Trophoblast cell (in vitro differentiated cells and primary cell): ENCODE measurements around the gene ULK3.

Experiments
- DNase-seq, 2 donors: peaks; one replicate each; pipeline ENCODE4 v3.0.0-alpha.2; 2016
- H2AFZ ChIP-seq: 2 replicates; pipeline ENCODE4 v1.6.1; 2013; ENCODE audit warnings: low read length, moderate library complexity, mild to moderate bottlenecking; ENCODE audit not compliant: insufficient read depth, poor library complexity
- H2AK5ac ChIP-seq: 2 replicates; pipeline ENCODE4 v1.6.1; 2013; ENCODE audit warnings: mild to moderate bottlenecking, low read length
- H2BK120ac ChIP-seq: 2 replicates; pipeline ENCODE4 v1.6.1; 2013; ENCODE audit warnings: low read length, mild to moderate bottlenecking, moderate library complexity; ENCODE audit not compliant: insufficient read depth, poor library complexity
- H2BK12ac ChIP-seq: 2 replicates; pipeline ENCODE4 v1.6.1; 2013; ENCODE audit warnings: mild to moderate bottlenecking, low read length, moderate library complexity
- H2BK5ac ChIP-seq: 2 replicates; pipeline ENCODE4 v1.6.1; 2013; ENCODE audit warnings: low read length, low read depth, moderate library complexity, mild to moderate bottlenecking; ENCODE audit not compliant: poor library complexity
- H3K14ac ChIP-seq: 2 replicates; pipeline ENCODE4 v1.6.1; 2013; ENCODE audit warnings: mild to moderate bottlenecking, low read length
- H3K18ac ChIP-seq: 2 replicates; pipeline ENCODE4 v1.6.1; 2013; ENCODE audit warnings: mild to moderate bottlenecking, low read length
- H3K23ac ChIP-seq: 2 replicates; pipeline ENCODE4 v1.6.1; 2013; ENCODE audit warnings: low read length
- H3K27ac ChIP-seq: 2 replicates; pipeline ENCODE4 v1.5.1; 2013; ENCODE audit warnings: low read depth, mild to moderate bottlenecking, inconsistent platforms, low read length, moderate library complexity
- H3K27me3 ChIP-seq: 2 replicates; pipeline ENCODE4 v1.6.1; 2013; ENCODE audit warnings: inconsistent platforms, mild to moderate bottlenecking, low read length, moderate library complexity; ENCODE audit not compliant: insufficient read depth
- H3K36me3 ChIP-seq, 2 experiments: 1 replicate in 1 of 2; 2 replicates in 1 of 2; pipeline ENCODE4 v1.6.1; 2013; ENCODE audit warnings: low read length in 2 of 2, mild to moderate bottlenecking in 2 of 2, moderate library complexity in 1 of 2; ENCODE audit not compliant: insufficient read depth in 2 of 2, control insufficient read depth in 1 of 2
- H3K4ac ChIP-seq: 2 replicates; pipeline ENCODE4 v1.6.1; 2013; ENCODE audit warnings: low read depth, mild to moderate bottlenecking, low read length, moderate library complexity
- H3K4me1 ChIP-seq, 2 experiments: 1 replicate in 1 of 2; 2 replicates in 1 of 2; pipeline ENCODE4 v1.6.1; 2013; ENCODE audit warnings: low read length in 2 of 2, mild to moderate bottlenecking in 2 of 2, moderate library complexity in 1 of 2; ENCODE audit not compliant: insufficient read depth in 2 of 2, control insufficient read depth in 1 of 2
- H3K4me2 ChIP-seq: 2 replicates; pipeline ENCODE4 v1.6.1; 2013; ENCODE audit warnings: inconsistent platforms, mild to moderate bottlenecking, low read length, moderate library complexity
- H3K4me3 ChIP-seq: 2 replicates; pipeline ENCODE4 v1.5.1; 2013; ENCODE audit warnings: mild to moderate bottlenecking, low read depth, low read length, inconsistent platforms
- H3K79me1 ChIP-seq: one replicate; pipeline ENCODE4 v1.6.1; 2013; ENCODE audit warnings: low read length
- H3K79me2 ChIP-seq: 2 replicates; pipeline ENCODE4 v1.6.1; 2013; ENCODE audit warnings: low read length, mild to moderate bottlenecking; ENCODE audit not compliant: control insufficient read depth, insufficient read depth, poor library complexity
- H3K9ac ChIP-seq: 2 replicates; pipeline ENCODE4 v1.6.1; 2013; ENCODE audit warnings: mild to moderate bottlenecking, low read length
- H3K9me3 ChIP-seq: 2 replicates; pipeline ENCODE4 v1.6.1; 2013; ENCODE audit warnings: low read depth, mild to moderate bottlenecking, control low read depth, inconsistent platforms, low read length; ENCODE audit not compliant: insufficient read depth
- H4K12ac ChIP-seq: 2 replicates; pipeline ENCODE4 v1.6.1; 2013; ENCODE audit warnings: low read depth, mild to moderate bottlenecking, low read length, moderate library complexity
- H4K8ac ChIP-seq: 2 replicates; pipeline ENCODE4 v1.6.1; 2013; ENCODE audit warnings: low read depth, mild to moderate bottlenecking, low read length, moderate library complexity
- H4K91ac ChIP-seq: one replicate; pipeline ENCODE4 v1.6.1; 2013; ENCODE audit warnings: low read depth, mild to moderate bottlenecking, low read length, moderate library complexity
- WGBS: extraction: QIAGEN DNeasy Blood & Tissue Kit; methylation state at CpG from one replicate; pipeline ENCODE4 v1.1.7; 2013; ENCODE audit warnings: missing lambda C conversion rate; ENCODE audit not compliant: insufficient read length, insufficient coverage; ENCODE audit errors: extremely low coverage; 5-methylcytosine and 5-hydroxymethylcytosine counted together

Gene ULK3

GRCh38 chr15:74816624-74817369 lies 26.2 kb downstream of the ULK3 start:
- Histone ChIP-seq H2AK5ac (no peak overlapping the region), H3K4me3 (no peak overlapping the region), H3K79me1 (no peaks in the 10 kb centered on the region), H4K8ac (no peak overlapping the region), H3K4me1 (peaks cover 6 to 9% of the 10 kb centered on the region in 2 experiments), H3K27ac (no peak overlapping the region), H2BK120ac (no peak overlapping the region), H4K91ac (no peak overlapping the region), H2BK5ac (no peak overlapping the region), H2BK12ac (no peak overlapping the region), H3K23ac (no peak overlapping the region), H4K12ac (no peak overlapping the region), H2AFZ (no peak overlapping the region), H3K4ac (no peak overlapping the region), H3K27me3 (no peaks in the 10 kb centered on the region), H3K9me3 (peaks cover 2% of the 10 kb centered on the region), H3K4me2 (peak overlapping the region; percentile 0), H3K18ac (no peak overlapping the region), H3K9ac (no peak overlapping the region), H3K36me3 (no peaks in the 10 kb centered on the region), H3K79me2 (no peaks in the 10 kb centered on the region), H3K14ac (no peak overlapping the region)
- no CpG with 5 or more reads among the region's 19 CpGs for WGBS
- peak; percentile 61 to 68 for DNase-seq

GRCh38 chr15:74815961-74816360 lies 27.0 kb downstream of the ULK3 start:
- no CpG with 5 or more reads among the region's 15 CpGs for WGBS
- H2BK5ac ChIP-seq, result no peak overlapping the region
- H3K79me1 ChIP-seq, result no peaks in the 10 kb centered on the region
- H3K79me2 ChIP-seq, result no peaks in the 10 kb centered on the region
- H3K27ac ChIP-seq, result no peak overlapping the region
- no peak overlapping the region for H3K4me3 ChIP-seq
- no peak overlapping the region for H3K4ac ChIP-seq
- DNase-seq, result no peak
- no peaks in the 10 kb centered on the region for H3K27me3 ChIP-seq
- H3K4me2 ChIP-seq, result no peak overlapping the region
- H2BK12ac ChIP-seq, result no peak overlapping the region
- H3K18ac ChIP-seq, result no peak overlapping the region
- H4K12ac ChIP-seq, result no peak overlapping the region
- peaks cover 2% of the 10 kb centered on the region for H3K9me3 ChIP-seq
- no peak overlapping the region for H2BK120ac ChIP-seq
- no peak overlapping the region for H3K14ac ChIP-seq
- H4K8ac ChIP-seq, result no peak overlapping the region
- H2AFZ ChIP-seq, result no peak overlapping the region
- no peak overlapping the region for H3K23ac ChIP-seq
- no peak overlapping the region for H3K9ac ChIP-seq
- H3K36me3 ChIP-seq, result no peaks in the 10 kb centered on the region
- H2AK5ac ChIP-seq, result no peak overlapping the region
- no peak overlapping the region for H4K91ac ChIP-seq
- H3K4me1 ChIP-seq, result peaks cover 6 to 9% of the 10 kb centered on the region in 2 experiments

GRCh38 chr15:74815121-74815934 lies 27.6 kb downstream of the ULK3 start:
- peaks cover 6 to 9% of the 10 kb centered on the region in 2 experiments for H3K4me1 ChIP-seq
- no peak overlapping the region for H2BK5ac ChIP-seq
- H3K4me2 ChIP-seq, result no peak overlapping the region
- no peak overlapping the region for H4K12ac ChIP-seq
- H3K18ac ChIP-seq, result no peak overlapping the region
- no peak overlapping the region for H3K4me3 ChIP-seq
- no peak overlapping the region for H2BK12ac ChIP-seq
- no peak overlapping the region for H3K9ac ChIP-seq
- no peaks in the 10 kb centered on the region for H3K79me1 ChIP-seq
- no peaks in the 10 kb centered on the region for H3K27me3 ChIP-seq
- no peak overlapping the region for H2AFZ ChIP-seq
- DNase-seq, result peak; percentile 63 to 74
- no peak overlapping the region for H4K8ac ChIP-seq
- no peaks in the 10 kb centered on the region for H3K79me2 ChIP-seq
- no CpG with 5 or more reads among the region's 10 CpGs for WGBS
- H3K27ac ChIP-seq, result no peak overlapping the region
- no peak overlapping the region for H3K14ac ChIP-seq
- no peaks in the 10 kb centered on the region for H3K36me3 ChIP-seq
- H4K91ac ChIP-seq, result no peak overlapping the region
- H3K9me3 ChIP-seq, result peaks cover 2% of the 10 kb centered on the region
- no peak overlapping the region for H3K4ac ChIP-seq
- no peak overlapping the region for H2BK120ac ChIP-seq
- H2AK5ac ChIP-seq, result no peak overlapping the region
- no peak overlapping the region for H3K23ac ChIP-seq

GRCh38 chr15:74812533-74812932 lies 30.4 kb downstream of the ULK3 start, which contains the start of gene LMAN1L:
Gene LMAN1L, plus strand, starts transcription at chr15:74812835. Its CDS starts 20 bp downstream, at chr15:74812855.
- H2BK12ac ChIP-seq, result no peak within 1 kb of the TSS
- H2BK120ac ChIP-seq, result no peak within 1 kb of the TSS
- H3K79me2 ChIP-seq, result no peaks in the 10 kb centered on the region
- peaks cover 6 to 9% of the 10 kb centered on the region in 2 experiments for H3K4me1 ChIP-seq
- no peak within 1 kb of the TSS for H3K9ac ChIP-seq
- no peak within 1 kb of the TSS for H4K8ac ChIP-seq
- no peak within 1 kb of the TSS for H4K91ac ChIP-seq
- H3K14ac ChIP-seq, result no peak within 1 kb of the TSS
- no peak within 1 kb of the TSS for H4K12ac ChIP-seq
- no peak within 1 kb of the TSS for H3K4me3 ChIP-seq
- no peak within 1 kb of the TSS for H2AFZ ChIP-seq
- H2BK5ac ChIP-seq, result no peak within 1 kb of the TSS
- peaks cover 2% of the 10 kb centered on the region for H3K9me3 ChIP-seq
- H2AK5ac ChIP-seq, result no peak within 1 kb of the TSS
- no peaks in the 10 kb centered on the region for H3K36me3 ChIP-seq
- H3K4me2 ChIP-seq, result no peak within 1 kb of the TSS
- H3K27me3 ChIP-seq, result no peaks in the 10 kb centered on the region
- H3K4ac ChIP-seq, result no peak within 1 kb of the TSS
- WGBS, result no CpG with 5 or more reads among the region's 12 CpGs
- no peaks in the 10 kb centered on the region for H3K79me1 ChIP-seq
- H3K18ac ChIP-seq, result no peak within 1 kb of the TSS
- DNase-seq, result no peak
- H3K23ac ChIP-seq, result no peak within 1 kb of the TSS
- no peak within 1 kb of the TSS for H3K27ac ChIP-seq
